GM19455 (cell line): ENCODE data around the gene PPP1R16B.

Experiments
- ATAC-seq: cut with Tn5 transposase; IDR thresholded peaks from one replicate; pipeline ENCODE4 v1.9.1; 2021; ENCODE audit not compliant: unreplicated experiment

The PPP1R16B gene

DNA sequence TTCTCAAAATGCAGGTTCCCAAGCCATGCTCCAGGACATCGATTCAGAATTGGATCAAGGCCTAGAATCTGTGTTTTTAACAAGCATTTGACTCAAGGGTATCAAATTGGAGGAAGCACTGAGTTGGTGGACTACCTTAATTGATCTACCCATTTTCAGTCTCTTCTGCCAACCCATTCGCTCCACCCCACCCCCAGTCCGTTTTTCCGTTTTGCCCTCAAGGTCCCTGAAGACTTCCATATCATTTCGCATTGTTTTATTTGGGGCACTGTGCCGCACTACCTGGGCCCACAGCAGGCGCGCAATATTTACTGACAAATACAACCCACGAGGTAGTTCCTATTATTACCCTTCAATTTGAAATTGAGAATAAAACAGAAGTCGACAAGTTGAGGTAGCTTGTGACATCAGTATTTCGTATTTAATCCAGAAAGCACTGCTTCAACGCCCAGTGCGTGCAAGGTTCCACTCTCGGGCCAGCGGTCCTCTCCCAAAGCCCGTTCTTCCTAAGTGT, 156.1 kb downstream of the PPP1R16B start:
- ATAC-seq: no peak

- ATAC-seq: peak; percentile 98
Measured at GRCh38 chr20:38962044-38962927, 156.8 kb downstream of the PPP1R16B start, which contains the start of gene DHX35. TSS of gene DHX35 (plus strand) at chr20:38962344. CDS start at chr20:38962368, 24 bp downstream.

GRCh38 chr20:38962928-38963401, 157.5 kb downstream of the PPP1R16B start:
- ATAC-seq: no peak

GRCh38 chr20:38963745-38964144, 158.2 kb downstream of the PPP1R16B start:
- ATAC-seq: no peak

DNA sequence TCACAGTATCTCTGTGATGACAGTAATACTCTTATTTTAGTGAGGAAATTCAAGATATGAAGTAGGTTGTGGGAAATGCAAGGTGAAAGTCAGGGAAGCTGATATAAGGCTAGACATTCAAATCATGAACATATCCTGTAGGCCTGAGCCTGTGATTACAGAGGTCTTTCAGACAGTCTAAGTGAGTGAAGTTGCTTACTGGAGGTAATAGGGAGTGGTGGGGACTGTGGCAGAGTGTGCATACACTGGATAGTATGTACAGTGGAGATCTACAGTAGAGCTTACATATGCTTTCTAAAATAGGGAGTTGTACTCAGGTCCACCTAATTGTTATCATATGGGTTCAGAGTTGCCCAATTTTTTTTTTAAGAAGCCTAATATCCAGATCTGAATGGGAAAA, 159.8 kb downstream of the PPP1R16B start:
- no peak for ATAC-seq

GRCh38 chr20:38968090-38968489, 162.6 kb downstream of the PPP1R16B start:
- ATAC-seq: no peak

GRCh38 chr20:38969708-38970107, 164.2 kb downstream of the PPP1R16B start:
- no peak for ATAC-seq

- ATAC-seq: no peak
Measured at GRCh38 chr20:38970302-38970701, 164.8 kb downstream of the PPP1R16B start.
